Psoas muscle (tissue), 8 donors: ENCODE results near the gene GSTO2. TPM values are rescaled to one million over a fixed set of nuclear protein-coding genes. Genes with fewer than 3 reads are reported as not detected.

Source experiments
- ATAC-seq, 4 donors: fragments of 200-7000 bp; cut with Tn5 transposase; one replicate each; pipeline ENCODE4 v1.9.1; 2020; ENCODE audit warnings: moderate library complexity in 3 of 4, mild to moderate bottlenecking in 2 of 4
- DNase-seq, 2 donors: peaks; one replicate each; pipeline ENCODE4 v3.0.0-alpha.2; 2020
- H3K27ac ChIP-seq: fragments of 200-600 bp; one replicate; pipeline ENCODE4 v1.8.0; 2022
- H3K27me3 ChIP-seq, 3 donors: fragments of 200-600 bp in 1 of 3; one replicate each; pipeline versions ENCODE4 v1.6.1 to v1.8.0; 2013 to 2022; ENCODE audit warnings: low read length in 2 of 3, mild to moderate bottlenecking in 2 of 3, moderate library complexity in 1 of 3; ENCODE audit not compliant: insufficient read depth in 3 of 3
- H3K36me3 ChIP-seq, 2 donors: fragments of 200-600 bp in 1 of 2; one replicate each; pipeline versions ENCODE4 v1.6.1 to v1.8.0; 2013 to 2022; ENCODE audit warnings: low read depth in 1 of 2, mild to moderate bottlenecking in 1 of 2, moderate library complexity in 1 of 2; ENCODE audit not compliant: insufficient read depth in 1 of 2
- H3K4me1 ChIP-seq: fragments of 200-600 bp; one replicate; pipeline ENCODE4 v1.8.0; 2022
- H3K4me3 ChIP-seq: fragments of 200-600 bp; one replicate; pipeline ENCODE4 v1.8.0; 2022; ENCODE audit warnings: mild to moderate bottlenecking
- H3K9me3 ChIP-seq: fragments of 200-600 bp; one replicate; pipeline ENCODE4 v1.8.0; 2022
- WGBS, 3 donors: extraction: QIAGEN DNeasy Blood & Tissue Kit; methylation state at CpG; one replicate each; pipeline versions ENCODE4 v1.1.6 to v1.1.7; 2013; 5-methylcytosine and 5-hydroxymethylcytosine counted together
- intact Hi-C, 2 donors: fragments of 100-400 bp; cut with DNase I; formaldehyde crosslinking; loops; one replicate each; pipeline versions ENCODE4 v1.11.0 to v1.14.2; 2022
- polyA plus RNA-seq, 3 donors: library from polyadenylated mRNA; stranded (reverse); fragments of 200-250 nt; gene quantifications; one replicate each; pipeline ENCODE4 v1.2.3, GENCODE V29; 2013
- total RNA-seq, 4 donors: library from RNA; stranded (reverse); fragmentation: NEBNext Ultra II Directional in 2 of 4; extraction: Animal tissue kit (Norgen Biotek cat#: 25700) in 2 of 4; gene quantifications; one replicate each; pipeline versions ENCODE4 v1.2.1 to v1.2.4, GENCODE V29; 2021 to 2023
- TF ChIP-seq, protein P1 (sequence below): fragments of 200-600 bp; IDR thresholded peaks from one replicate; pipeline ENCODE4 v1.8.0; 2022; ENCODE audit warnings: antibody characterized with exemption
- donor health status: healthy with polysubstance abuse.
- donor health status: DM: no; HTN: no; CAD: no; lungs with moderate emphysema.
- donor health status: Bipolar disorder and iron deficiency.
- donor health status: healthy.
- donor health status: DM: yes; HTN: yes; CAD: no.
- donor health status: DM: no; HTN: no; CAD: no.
- donor health status: DM: no; HTN: no; CAD: no.
- donor health status: DM: yes; HTN: yes; CAD: no.

GSTO2 gene
- total and polyA plus RNA-seq, 7 donors = 0.23 to 4.6 (median 1.4) TPM

DNA sequence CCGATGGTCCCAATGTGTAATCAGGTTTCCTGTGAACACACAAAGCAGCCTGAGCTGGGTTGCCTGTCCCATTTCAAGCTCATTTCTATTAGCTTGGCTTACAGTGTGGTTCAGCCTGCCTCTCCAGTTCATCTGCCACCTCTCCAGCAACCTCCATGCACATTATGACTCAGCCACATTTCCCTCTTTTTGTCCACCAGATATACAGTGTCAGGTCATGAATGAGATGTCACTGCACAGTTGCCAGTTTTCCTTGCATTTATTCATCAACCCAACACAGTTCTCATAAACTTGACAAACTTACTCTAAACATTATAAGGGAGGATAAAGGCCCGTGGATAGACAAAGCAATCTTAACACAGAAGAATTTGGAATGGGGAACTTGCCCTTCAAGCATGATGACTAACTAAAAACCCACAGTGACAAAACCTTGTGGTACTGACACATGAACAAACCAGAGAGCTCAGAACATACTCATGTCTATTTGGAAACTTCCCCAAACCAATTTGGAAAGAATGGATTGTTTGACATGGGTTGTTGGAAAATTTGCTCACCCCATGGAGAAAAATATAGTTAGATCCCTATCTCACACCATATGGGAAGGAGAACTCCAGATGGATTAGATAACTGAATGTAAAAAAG, 82.2 kb downstream of the GSTO2 start:
- ATAC-seq (no peak), DNase-seq (no peak)
- Histone ChIP-seq H3K9me3 (no peaks in the 10 kb centered on the region), H3K4me1 (peaks cover 17% of the 10 kb centered on the region), H3K36me3 (no peaks in the 10 kb centered on the region), H3K27ac (no peak overlapping the region), H3K27me3 (peaks cover 0 to 6% (median 0%) of the 10 kb centered on the region in 3 donors), H3K4me3 (no peak overlapping the region)
- WGBS, 3 donors = 67 to 79% (median 75%) methylated on average over 2 of the region's 2 CpGs
- TF ChIP-seq, protein P1, sequence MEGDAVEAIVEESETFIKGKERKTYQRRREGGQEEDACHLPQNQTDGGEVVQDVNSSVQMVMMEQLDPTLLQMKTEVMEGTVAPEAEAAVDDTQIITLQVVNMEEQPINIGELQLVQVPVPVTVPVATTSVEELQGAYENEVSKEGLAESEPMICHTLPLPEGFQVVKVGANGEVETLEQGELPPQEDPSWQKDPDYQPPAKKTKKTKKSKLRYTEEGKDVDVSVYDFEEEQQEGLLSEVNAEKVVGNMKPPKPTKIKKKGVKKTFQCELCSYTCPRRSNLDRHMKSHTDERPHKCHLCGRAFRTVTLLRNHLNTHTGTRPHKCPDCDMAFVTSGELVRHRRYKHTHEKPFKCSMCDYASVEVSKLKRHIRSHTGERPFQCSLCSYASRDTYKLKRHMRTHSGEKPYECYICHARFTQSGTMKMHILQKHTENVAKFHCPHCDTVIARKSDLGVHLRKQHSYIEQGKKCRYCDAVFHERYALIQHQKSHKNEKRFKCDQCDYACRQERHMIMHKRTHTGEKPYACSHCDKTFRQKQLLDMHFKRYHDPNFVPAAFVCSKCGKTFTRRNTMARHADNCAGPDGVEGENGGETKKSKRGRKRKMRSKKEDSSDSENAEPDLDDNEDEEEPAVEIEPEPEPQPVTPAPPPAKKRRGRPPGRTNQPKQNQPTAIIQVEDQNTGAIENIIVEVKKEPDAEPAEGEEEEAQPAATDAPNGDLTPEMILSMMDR = no peak
- intact Hi-C loops = loop anchor here (1.0 to 5.0 kb wide), 2 partner anchors 46 to 59 kb away; no protein-coding TSS in a partner anchor

DNA sequence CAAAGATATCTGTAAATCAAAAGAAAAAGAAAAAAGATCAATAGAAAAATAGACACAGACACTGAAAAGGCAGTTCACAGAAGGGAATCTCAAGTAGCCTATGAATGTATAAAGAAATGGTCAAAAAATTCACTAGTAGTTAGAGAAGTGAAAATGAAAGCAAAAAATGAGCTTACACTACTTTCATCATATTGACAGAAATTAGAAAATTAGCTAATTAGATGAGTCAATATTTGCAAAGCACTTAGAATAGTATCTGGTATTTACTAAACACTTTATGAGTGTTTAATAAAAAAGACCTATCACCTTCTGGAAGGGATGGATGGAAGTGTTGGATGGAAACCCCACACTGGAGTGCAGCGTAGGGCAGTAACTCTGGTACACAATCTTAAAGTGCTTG, 82.9 kb downstream of the GSTO2 start:
- 71 to 95% (median 82%) methylated on average over 1 of the region's 1 CpG for WGBS, 3 donors
- Histone ChIP-seq H3K4me3 (no peak overlapping the region), H3K27ac (no peak overlapping the region), H3K27me3 (peaks cover 0 to 6% (median 0%) of the 10 kb centered on the region in 3 donors), H3K4me1 (peaks cover 17% of the 10 kb centered on the region), H3K36me3 (no peaks in the 10 kb centered on the region), H3K9me3 (no peaks in the 10 kb centered on the region)
- DNase-seq (no peak), ATAC-seq (no peak)
- TF ChIP-seq, protein P1 = no peak
- intact Hi-C loops = loop anchor here (1.0 to 5.0 kb wide), 2 partner anchors 47 to 60 kb away; no protein-coding TSS in a partner anchor

DNA sequence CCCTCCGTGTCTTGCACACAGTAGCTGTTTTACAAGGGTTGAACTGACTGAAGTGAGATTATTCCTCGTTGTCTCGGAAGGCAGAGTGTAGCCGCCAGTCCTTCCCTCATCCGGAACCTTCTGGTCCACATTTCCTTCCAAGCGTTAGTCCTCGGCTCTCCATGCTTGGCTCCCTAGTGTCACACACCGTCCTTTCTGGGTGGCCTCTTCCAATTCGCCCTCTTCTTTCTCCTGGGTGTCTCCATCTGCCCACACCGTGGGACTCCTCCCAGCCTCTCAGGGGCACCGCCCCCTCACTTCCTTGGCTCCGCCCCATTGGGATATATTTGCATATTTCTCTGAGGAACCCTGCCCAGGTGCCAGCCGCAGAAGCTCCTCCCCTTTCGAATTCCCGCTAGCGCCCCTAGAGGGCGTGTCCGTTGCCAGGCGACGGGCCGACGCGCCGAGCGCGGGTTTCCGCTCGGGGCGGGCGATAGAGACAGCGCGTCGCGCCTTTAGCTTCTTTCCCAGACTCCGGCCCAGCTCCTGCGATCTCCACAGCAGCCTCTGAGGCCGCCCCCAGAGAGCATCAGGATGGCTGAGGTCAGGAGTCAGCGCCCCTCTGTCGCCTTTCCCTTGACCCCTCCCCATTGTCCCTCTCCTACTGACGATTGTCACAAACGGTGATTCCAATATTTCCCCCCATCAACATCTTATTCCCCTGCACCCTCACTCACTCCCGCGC, 84.5 kb downstream of the GSTO2 start, which contains the start of gene CFAP58:
CFAP58 (plus strand) TSS at position 509 of the 724 bp plus-strand sequence; CDS start at position 574, 65 bp downstream.
- 2 to 3% (median 3%) methylated on average over 43 of the region's 43 CpGs for WGBS, 3 donors
- H3K4me1 ChIP-seq = peaks cover 17% of the 10 kb centered on the region
- H3K36me3 ChIP-seq = no peaks in the 10 kb centered on the region
- TF ChIP-seq, protein P1 = peak; percentile 65
- ATAC-seq (peak; percentile 91 to 94 (median 93)), DNase-seq (peak; percentile 89 to 94)
- intact Hi-C loops = loop anchor here in 1 of 2 donors (5.0 kb wide), 1 partner anchor 61 kb away; no protein-coding TSS in a partner anchor
- peak within 1 kb of the TSS; percentile 68 for H3K4me3 ChIP-seq
- peaks cover 0 to 6% (median 0%) of the 10 kb centered on the region in 3 donors for H3K27me3 ChIP-seq
- no peaks in the 10 kb centered on the region for H3K9me3 ChIP-seq
- H3K27ac ChIP-seq = peak within 1 kb of the TSS; percentile 17

Other genes starting within 250 kb of the GSTO2 start
- under 1 TPM in 1 of 4 donors, not detected in 3; 0.10 TPM for gene COL17A1, start 183.3 kb upstream of the GSTO2 start, total RNA-seq
- under 1 TPM; 0.01 to 0.18 (median 0.01) TPM for gene COL17A1, start 183.3 kb upstream of the GSTO2 start, polyA plus RNA-seq
- gene SFR1, start 147.0 kb upstream of the GSTO2 start, total RNA-seq = 1 to 10 TPM; 3.5 to 5.6 (median 3.9) TPM
- gene SFR1, start 147.0 kb upstream of the GSTO2 start, polyA plus RNA-seq = 1 to 10 TPM; 4.1 to 9.6 (median 5.5) TPM
- under 1 TPM in 1 of 4 donors, not detected in 3; 0.04 TPM for gene CFAP43, start 36.8 kb upstream of the GSTO2 start, total RNA-seq
- under 1 TPM in 2 of 3 donors, not detected in 1; 0.11 to 0.44 TPM for gene CFAP43, start 36.8 kb upstream of the GSTO2 start, polyA plus RNA-seq
- 100 to 1,000 TPM in 3 of 4 donors, 10 to 100 TPM in 1; 95.9 to 222 (median 114) TPM for gene GSTO1, start 14.3 kb upstream of the GSTO2 start, total RNA-seq
- 100 to 1,000 TPM in 2 of 3 donors, 10 to 100 TPM in 1; 73.7 to 742 (median 120) TPM for gene GSTO1, start 14.3 kb upstream of the GSTO2 start, polyA plus RNA-seq
- 10 to 100 TPM in 1 of 4 donors, 1 to 10 TPM in 3; 7.2 to 25.6 (median 8.6) TPM for gene ITPRIP, start 69.3 kb downstream of the GSTO2 start, total RNA-seq
- gene ITPRIP, start 69.3 kb downstream of the GSTO2 start, polyA plus RNA-seq = 100 to 1,000 TPM in 1 of 3 donors, 10 to 100 TPM in 1, 1 to 10 TPM in 1; 6.2 to 118 (median 12.3) TPM
- under 1 TPM; 0.21 to 0.74 (median 0.56) TPM for gene CFAP58, start 84.6 kb downstream of the GSTO2 start, total RNA-seq
- 1 to 10 TPM in 1 of 3 donors, under 1 TPM in 2; 0.04 to 1.4 (median 0.07) TPM for gene CFAP58, start 84.6 kb downstream of the GSTO2 start, polyA plus RNA-seq